ENCODE data around the gene SDK2.

Gene SDK2

GRCh38 chr17:73420897-73421296, 223.3 kb downstream of the SDK2 start:
- H3K4me3 ChIP-seq (ENCODE audit: low read length), result no peak overlapping the region
- TF ChIP-seq ZNF274 (IDR thresholded peaks at IDR 0.05; ENCODE audit: low read depth, low read length), result no peak

GRCh38 chr17:73419881-73420280, 224.4 kb downstream of the SDK2 start:
- TF ChIP-seq ZNF274 (IDR thresholded peaks at IDR 0.05; ENCODE audit: low read depth, low read length), result no peak
- no peak overlapping the region for H3K4me3 ChIP-seq (ENCODE audit: low read length)

- no peak for TF ChIP-seq ZNF274 (IDR thresholded peaks at IDR 0.05; ENCODE audit: low read depth, low read length)
- H3K4me3 ChIP-seq (ENCODE audit: low read length), result no peak overlapping the region
Observed at GRCh38 chr17:73419051-73419450, 225.2 kb downstream of the SDK2 start.

- TF ChIP-seq ZNF274 (IDR thresholded peaks at IDR 0.05; ENCODE audit: low read depth, low read length), result no peak
- H3K4me3 ChIP-seq (ENCODE audit: low read length), result no peak overlapping the region
Observed at GRCh38 chr17:73415782-73416181, 228.5 kb downstream of the SDK2 start.

GRCh38 chr17:73414171-73414955, 229.9 kb downstream of the SDK2 start:
- TF ChIP-seq ZNF274 (IDR thresholded peaks at IDR 0.05; ENCODE audit: low read depth, low read length), result no peak

GRCh38 chr17:73412914-73413313, 231.3 kb downstream of the SDK2 start:
- H3K4me3 ChIP-seq (ENCODE audit: low read length), result no peak overlapping the region
- no peak for TF ChIP-seq ZNF274 (IDR thresholded peaks at IDR 0.05; ENCODE audit: low read depth, low read length)

More at GRCh38 chr17:73414171-73414955, 229.9 kb downstream of the SDK2 start:
- H3K4me3 ChIP-seq (ENCODE audit: low read length), result no peak overlapping the region

GRCh38 chr17:73411313-73411747, 232.9 kb downstream of the SDK2 start:
- no peak for TF ChIP-seq ZNF274 (IDR thresholded peaks at IDR 0.05; ENCODE audit: low read depth, low read length)
- no peak overlapping the region for H3K4me3 ChIP-seq (ENCODE audit: low read length)

GRCh38 chr17:73410586-73411312, 233.5 kb downstream of the SDK2 start:
- no peak overlapping the region for H3K4me3 ChIP-seq (ENCODE audit: low read length)
- no peak for TF ChIP-seq ZNF274 (IDR thresholded peaks at IDR 0.05; ENCODE audit: low read depth, low read length)

GRCh38 chr17:73404246-73404645, 240.0 kb downstream of the SDK2 start:
- TF ChIP-seq ZNF274 (IDR thresholded peaks at IDR 0.05; ENCODE audit: low read depth, low read length), result no peak
- no peak overlapping the region for H3K4me3 ChIP-seq (ENCODE audit: low read length)

- no peak for TF ChIP-seq ZNF274 (IDR thresholded peaks at IDR 0.05; ENCODE audit: low read depth, low read length)
- H3K4me3 ChIP-seq (ENCODE audit: low read length), result no peak overlapping the region
Observed at GRCh38 chr17:73402466-73402865, 241.8 kb downstream of the SDK2 start.

- no peak for TF ChIP-seq ZNF274 (IDR thresholded peaks at IDR 0.05; ENCODE audit: low read depth, low read length)
- no peak overlapping the region for H3K4me3 ChIP-seq (ENCODE audit: low read length)
Observed at GRCh38 chr17:73401911-73402310, 242.3 kb downstream of the SDK2 start.

- H3K4me3 ChIP-seq (ENCODE audit: low read length), result no peak overlapping the region
- no peak for TF ChIP-seq ZNF274 (IDR thresholded peaks at IDR 0.05; ENCODE audit: low read depth, low read length)
Observed at GRCh38 chr17:73400915-73401545, 243.2 kb downstream of the SDK2 start.

- TF ChIP-seq ZNF274 (IDR thresholded peaks at IDR 0.05; ENCODE audit: low read depth, low read length), result no peak
- H3K4me3 ChIP-seq (ENCODE audit: low read length), result no peak overlapping the region
Observed at GRCh38 chr17:73399056-73399455, 245.2 kb downstream of the SDK2 start.

GRCh38 chr17:73397856-73398540, 246.2 kb downstream of the SDK2 start:
- TF ChIP-seq ZNF274 (IDR thresholded peaks at IDR 0.05; ENCODE audit: low read depth, low read length), result no peak
- H3K4me3 ChIP-seq (ENCODE audit: low read length), result no peak overlapping the region

All from GM08714 (cell line).